MCF 10A (cell line): Measurements from ENCODE around the gene LOXL4. TPM values are rescaled to one million over a fixed set of nuclear protein-coding genes. Genes with fewer than 3 reads are reported as not detected.
"Not testable (repeated sequence)": the region's sequence is repeated elsewhere in the genome, so short reads cannot be mapped to it uniquely, and the experiment has no call there.

Experiments used
- BruUV-seq: library from RNA; stranded (reverse); fragments of 400-500 nt; replicated peaks from 2 replicates; lab custom pipeline; 2021; lab: Mats Ljungman, UMichigan
- CTCF ChIA-PET: fragments of 300-600 bp; sonication (Branson Sonifier 250); formaldehyde crosslinking; extraction: SDS; loops from one replicate; lab custom pipeline; 2021; ENCODE audit warnings: antibody characterized with exemption, inconsistent platforms; lab: Yijun Ruan, JAX
- POLR2A ChIA-PET: fragments of 300-600, 350-650 bp; sonication (Branson Sonifier 250); formaldehyde crosslinking; extraction: SDS; loops from one replicate; lab custom pipeline; 2020; ENCODE audit warnings: antibody characterized with exemption, inconsistent platforms; lab: Yijun Ruan, JAX
- DNase-seq: peaks from one replicate; pipeline ENCODE4 v3.0.0-alpha.2; 2018; ENCODE audit not compliant: unreplicated experiment
- H3K27ac Mint-ChIP-seq: one replicate; pipeline ENCODE4 v1.8.0; 2022; ENCODE audit warnings: mild to moderate bottlenecking, low read depth, mixed read lengths; ENCODE audit not compliant: unreplicated experiment
- H3K27me3 Mint-ChIP-seq: one replicate; pipeline ENCODE4 v1.8.0; 2022; ENCODE audit warnings: mixed read lengths; ENCODE audit not compliant: insufficient read depth, unreplicated experiment
- H3K36me3 Mint-ChIP-seq: one replicate; pipeline ENCODE4 v1.8.0; 2022; ENCODE audit warnings: mild to moderate bottlenecking, moderate library complexity, mixed read lengths; ENCODE audit not compliant: insufficient read depth, unreplicated experiment
- H3K4me1 Mint-ChIP-seq: one replicate; pipeline ENCODE4 v1.8.0; 2022; ENCODE audit warnings: mixed read lengths; ENCODE audit not compliant: insufficient read depth, unreplicated experiment
- H3K4me3 Mint-ChIP-seq: one replicate; pipeline ENCODE4 v1.8.0; 2022; ENCODE audit warnings: mild to moderate bottlenecking, moderate library complexity, mixed read lengths; ENCODE audit not compliant: unreplicated experiment
- H3K9me3 Mint-ChIP-seq: one replicate; pipeline ENCODE4 v1.8.0; 2022; ENCODE audit warnings: mixed read lengths; ENCODE audit not compliant: unreplicated experiment
- CTCF ChIP-seq: fragments of 200-600 bp; IDR thresholded peaks from one replicate; pipeline ENCODE4 v1.8.0; 2022; ENCODE audit warnings: antibody characterized with exemption, mild to moderate bottlenecking; ENCODE audit not compliant: unreplicated experiment
- intact Hi-C: fragments of 100-400 bp; cut with micrococcal nuclease; formaldehyde crosslinking; loops from 2 replicates; pipeline ENCODE4 v1.14.1; 2022
- total RNA-seq: library from RNA; stranded (reverse); gene quantifications from 2 replicates; pipeline ENCODE4 v1.2.3, GENCODE V29; 2022

The LOXL4 gene
- total RNA-seq, 1 experiment from 2014 or later, result not detected

- H3K9me3 Mint-ChIP-seq, result no peaks in the 10 kb centered on the region
- peaks cover 11% of the 10 kb centered on the region for H3K4me1 Mint-ChIP-seq
- ChIA-PET CTCF (interaction anchor here (0.5 kb wide), 1 partner anchor 485 kb away, joined by 3 read pairs; no protein-coding TSS in a partner anchor), POLR2A (no interaction called here)
- H3K27me3 Mint-ChIP-seq, result no peaks in the 10 kb centered on the region
- no peak for TF ChIP-seq CTCF
- H3K4me3 Mint-ChIP-seq, result no peak overlapping the region
- no peak overlapping the region for H3K27ac Mint-ChIP-seq
- no TSS peak for BruUV-seq
- peaks cover 30% of the 10 kb centered on the region for H3K36me3 Mint-ChIP-seq
- DNase-seq, result no peak
- intact Hi-C loops, result no loop called here
Observed at GRCh38 chr10:98231417-98231816, 36.6 kb downstream of the LOXL4 start.

GRCh38 chr10:98228266-98228665, 39.7 kb downstream of the LOXL4 start:
- POLR2A ChIA-PET, H3K27ac Mint-ChIP-seq, H3K4me3 Mint-ChIP-seq, CTCF ChIA-PET, intact Hi-C loops, H3K9me3 Mint-ChIP-seq, H3K27me3 Mint-ChIP-seq, DNase-seq, BruUV-seq: not testable (repeated sequence)
- Mint-ChIP-seq H3K4me1 (peaks cover 11% of the 10 kb centered on the region), H3K36me3 (peaks cover 17% of the 10 kb centered on the region)

GRCh38 chr10:98227713-98228112, 40.3 kb downstream of the LOXL4 start:
- BruUV-seq, DNase-seq, intact Hi-C loops, POLR2A ChIA-PET, H3K27me3 Mint-ChIP-seq, CTCF ChIA-PET, H3K4me3 Mint-ChIP-seq, H3K9me3 Mint-ChIP-seq, H3K27ac Mint-ChIP-seq: not testable (repeated sequence)
- peaks cover 11% of the 10 kb centered on the region for H3K4me1 Mint-ChIP-seq
- H3K36me3 Mint-ChIP-seq, result peaks cover 15% of the 10 kb centered on the region

GRCh38 chr10:98226508-98227144, 41.4 kb downstream of the LOXL4 start:
- no peak for DNase-seq
- POLR2A ChIA-PET, result no interaction called here
- Mint-ChIP-seq H3K27me3 (no peaks in the 10 kb centered on the region), H3K27ac (no peak overlapping the region), H3K4me3 (no peak overlapping the region), H3K9me3 (no peaks in the 10 kb centered on the region), H3K4me1 (peaks cover 11% of the 10 kb centered on the region), H3K36me3 (peaks cover 7% of the 10 kb centered on the region)
- CTCF ChIA-PET, result interaction anchor here (1.3 kb wide), 1 partner anchor 56 kb away, joined by 3 read pairs; no protein-coding TSS in a partner anchor
- no peak for TF ChIP-seq CTCF
- intact Hi-C loops, result no loop called here
- no TSS peak for BruUV-seq

GRCh38 chr10:98224996-98225395, 43.0 kb downstream of the LOXL4 start:
- ChIA-PET CTCF (no interaction called here), POLR2A (no interaction called here)
- Mint-ChIP-seq H3K4me1 (peaks cover 6% of the 10 kb centered on the region), H3K4me3 (no peak overlapping the region), H3K9me3 (no peaks in the 10 kb centered on the region), H3K36me3 (peaks cover 7% of the 10 kb centered on the region), H3K27me3 (no peaks in the 10 kb centered on the region), H3K27ac (peak overlapping the region; percentile 8)
- no TSS peak for BruUV-seq
- intact Hi-C loops, result no loop called here
- DNase-seq, result no peak
- TF ChIP-seq CTCF, result no peak
